ENCODE measurements around the gene DNAH17. TPM values are rescaled to one million over a fixed set of nuclear protein-coding genes. Genes with fewer than 3 reads are reported as not detected.
A peak's percentile ranks its signal among the peaks of the same experiment; 100 is the strongest.

Gene DNAH17
- total and polyA plus RNA-seq, 7 donors = 0.04 to 3.5 (median 0.08) TPM

GRCh38 chr17:78406396-78406795 lies 170.8 kb downstream of the DNAH17 start:
- TF ChIP-seq, protein P1, sequence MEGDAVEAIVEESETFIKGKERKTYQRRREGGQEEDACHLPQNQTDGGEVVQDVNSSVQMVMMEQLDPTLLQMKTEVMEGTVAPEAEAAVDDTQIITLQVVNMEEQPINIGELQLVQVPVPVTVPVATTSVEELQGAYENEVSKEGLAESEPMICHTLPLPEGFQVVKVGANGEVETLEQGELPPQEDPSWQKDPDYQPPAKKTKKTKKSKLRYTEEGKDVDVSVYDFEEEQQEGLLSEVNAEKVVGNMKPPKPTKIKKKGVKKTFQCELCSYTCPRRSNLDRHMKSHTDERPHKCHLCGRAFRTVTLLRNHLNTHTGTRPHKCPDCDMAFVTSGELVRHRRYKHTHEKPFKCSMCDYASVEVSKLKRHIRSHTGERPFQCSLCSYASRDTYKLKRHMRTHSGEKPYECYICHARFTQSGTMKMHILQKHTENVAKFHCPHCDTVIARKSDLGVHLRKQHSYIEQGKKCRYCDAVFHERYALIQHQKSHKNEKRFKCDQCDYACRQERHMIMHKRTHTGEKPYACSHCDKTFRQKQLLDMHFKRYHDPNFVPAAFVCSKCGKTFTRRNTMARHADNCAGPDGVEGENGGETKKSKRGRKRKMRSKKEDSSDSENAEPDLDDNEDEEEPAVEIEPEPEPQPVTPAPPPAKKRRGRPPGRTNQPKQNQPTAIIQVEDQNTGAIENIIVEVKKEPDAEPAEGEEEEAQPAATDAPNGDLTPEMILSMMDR (IDR thresholded peaks at IDR 0.05) = no peak
- intact Hi-C loops (cut with DNase I) = no loop called here
- Histone ChIP-seq H3K4me3 (no peak overlapping the region), H3K36me3 (ENCODE audit: insufficient read depth in 1 of 2, low read depth in 1 of 2) (peaks cover 3 to 44% of the 10 kb centered on the region in 2 donors), H3K4me1 (peaks cover 52% of the 10 kb centered on the region), H3K9me3 (no peaks in the 10 kb centered on the region), H3K27ac (peak overlapping the region; percentile 94), H3K27me3 (ENCODE audit: insufficient read depth in 3 of 3, low read length in 2 of 3) (no peaks in the 10 kb centered on the region)
- DNase-seq (no peak), ATAC-seq (no peak)
- WGBS, 3 donors = 77 to 91% (median 79%) methylated on average over 6 of the region's 6 CpGs

- no peak overlapping the region for H3K27ac ChIP-seq
- 93 to 98% (median 96%) methylated on average over 14 of the region's 14 CpGs for WGBS, 3 donors
- H3K27me3 ChIP-seq (ENCODE audit: insufficient read depth in 3 of 3, low read length in 2 of 3) = no peaks in the 10 kb centered on the region
- no peak for ATAC-seq
- no peak for DNase-seq
- TF ChIP-seq, protein P1 (IDR thresholded peaks at IDR 0.05) = no peak
- no peak overlapping the region for H3K4me3 ChIP-seq
- intact Hi-C loops (cut with DNase I) = no loop called here
- H3K36me3 ChIP-seq (ENCODE audit: insufficient read depth in 1 of 2, low read depth in 1 of 2) = peaks cover 7 to 70% of the 10 kb centered on the region in 2 donors
- H3K9me3 ChIP-seq = no peaks in the 10 kb centered on the region
- peaks cover 41% of the 10 kb centered on the region for H3K4me1 ChIP-seq
These were observed 173.4 kb downstream of the DNAH17 start for GRCh38 chr17:78403822-78404221.

- no peak overlapping the region for H3K4me3 ChIP-seq
- DNase-seq (no peak), ATAC-seq (no peak)
- peaks cover 43% of the 10 kb centered on the region for H3K4me1 ChIP-seq
- H3K9me3 ChIP-seq = no peaks in the 10 kb centered on the region
- peaks cover 7 to 79% of the 10 kb centered on the region in 2 donors for H3K36me3 ChIP-seq (ENCODE audit: insufficient read depth in 1 of 2, low read depth in 1 of 2)
- intact Hi-C loops (cut with DNase I) = no loop called here
- WGBS, 3 donors = 50 to 83% (median 75%) methylated on average over 6 to 8 of the region's 8 CpGs
- TF ChIP-seq, protein P1 (IDR thresholded peaks at IDR 0.05) = no peak
- no peaks in the 10 kb centered on the region for H3K27me3 ChIP-seq (ENCODE audit: insufficient read depth in 3 of 3, low read length in 2 of 3)
- H3K27ac ChIP-seq = peak overlapping the region; percentile 74
These were observed 175.3 kb downstream of the DNAH17 start for GRCh38 chr17:78401891-78402290.

- Histone ChIP-seq H3K27me3 (ENCODE audit: insufficient read depth in 3 of 3, low read length in 2 of 3) (no peaks in the 10 kb centered on the region), H3K27ac (peak overlapping the region; percentile 74), H3K4me3 (no peak overlapping the region), H3K9me3 (no peaks in the 10 kb centered on the region), H3K4me1 (peaks cover 43% of the 10 kb centered on the region), H3K36me3 (ENCODE audit: insufficient read depth in 1 of 2, low read depth in 1 of 2) (peaks cover 7 to 80% of the 10 kb centered on the region in 2 donors)
- intact Hi-C loops (cut with DNase I) = no loop called here
- DNase-seq (no peak), ATAC-seq (peak in 2 of 4 donors; percentile 9 to 35)
- WGBS, 3 donors = 48 to 71% (median 62%) methylated on average over 6 of the region's 6 CpGs
- TF ChIP-seq, protein P1 (IDR thresholded peaks at IDR 0.05) = no peak
These were observed 175.9 kb downstream of the DNAH17 start for GRCh38 chr17:78401246-78401645.

DNA sequence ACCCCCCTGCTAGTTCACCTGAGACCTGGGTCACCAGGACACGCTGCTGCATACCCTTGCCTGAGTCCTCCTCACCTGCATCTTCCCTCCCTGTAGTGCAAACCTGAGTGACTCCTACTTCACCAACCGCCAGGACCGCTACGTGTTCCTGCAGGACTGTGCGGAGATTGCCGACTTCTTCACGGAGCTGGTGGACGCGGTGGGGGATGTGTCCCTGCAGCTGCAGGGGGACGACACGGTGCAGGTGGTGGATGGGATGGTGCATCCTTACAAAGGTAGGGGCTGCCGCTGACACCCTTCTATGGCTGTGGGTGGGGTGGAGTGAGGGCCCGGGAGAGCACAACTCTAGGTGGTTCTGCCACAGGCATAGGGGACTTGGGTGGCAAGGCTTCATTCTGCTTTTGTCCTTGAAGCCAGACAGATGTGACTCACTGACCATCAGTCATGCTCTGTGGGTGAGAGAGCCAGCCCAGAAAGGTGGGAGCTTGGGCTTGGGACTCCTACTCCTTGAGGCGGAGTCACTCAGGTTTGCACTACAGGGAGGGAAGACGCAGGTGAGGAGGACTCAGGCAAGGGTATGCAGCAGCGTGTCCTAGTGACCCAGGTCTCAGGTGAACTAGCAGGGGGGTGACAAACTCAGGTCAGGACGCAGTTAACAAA lies 176.5 kb downstream of the DNAH17 start:
- no peaks in the 10 kb centered on the region for H3K27me3 ChIP-seq (ENCODE audit: insufficient read depth in 3 of 3, low read length in 2 of 3)
- peak overlapping the region; percentile 74 for H3K27ac ChIP-seq
- intact Hi-C loops (cut with DNase I) = no loop called here
- DNase-seq (no peak), ATAC-seq (peak in 1 of 4 donors; percentile 14)
- H3K4me1 ChIP-seq = peaks cover 45% of the 10 kb centered on the region
- no peak overlapping the region for H3K4me3 ChIP-seq
- peaks cover 7 to 83% of the 10 kb centered on the region in 2 donors for H3K36me3 ChIP-seq (ENCODE audit: insufficient read depth in 1 of 2, low read depth in 1 of 2)
- WGBS, 3 donors = 84 to 90% (median 90%) methylated on average over 17 of the region's 17 CpGs
- H3K9me3 ChIP-seq = no peaks in the 10 kb centered on the region
- TF ChIP-seq, protein P1 (IDR thresholded peaks at IDR 0.05) = no peak

All from psoas muscle (tissue), 8 donors.